NCI-H1436 (cell line): ENCODE measurements around the gene TRA2A.

Source experiments
- DNase-seq: peaks from one replicate; lab custom pipeline; 2025; lab: John Stamatoyannopoulos, UW

The TRA2A gene

GRCh38 chr7:23470330-23471105 lies 61.3 kb downstream of the TRA2A start, which contains the start of gene IGF2BP3:
IGF2BP3 (minus strand) TSS chr7:23470491; CDS start chr7:23470110, 381 bp downstream.
- DNase-seq, result peak; percentile 90

- no peak for DNase-seq
Measured at GRCh38 chr7:23469961-23470250, 61.9 kb downstream of the TRA2A start.

- DNase-seq, result no peak
Measured at GRCh38 chr7:23469150-23469960, 62.4 kb downstream of the TRA2A start.

GRCh38 chr7:23468526-23469149 lies 63.1 kb downstream of the TRA2A start:
- no peak for DNase-seq

- no peak for DNase-seq
Measured at GRCh38 chr7:23467806-23468525, 63.8 kb downstream of the TRA2A start.

- no peak for DNase-seq
Measured at GRCh38 chr7:23467291-23467805, 64.4 kb downstream of the TRA2A start.

- no peak for DNase-seq
Measured at GRCh38 chr7:23462846-23463245, 68.9 kb downstream of the TRA2A start.

GRCh38 chr7:23458044-23458443 lies 73.7 kb downstream of the TRA2A start:
- DNase-seq, result no peak

GRCh38 chr7:23456093-23456492 lies 75.7 kb downstream of the TRA2A start:
- no peak for DNase-seq

- DNase-seq, result no peak
Measured at GRCh38 chr7:23454881-23455526, 76.8 kb downstream of the TRA2A start.
